Measurements from ENCODE around the gene HMGB3. TPM values are rescaled to one million over a fixed set of nuclear protein-coding genes. Genes with fewer than 3 reads are reported as not detected.

HMGB3 gene
- polyA plus RNA-seq, 3 donors, result 3.0 to 6.4 (median 4.9) TPM

DNA sequence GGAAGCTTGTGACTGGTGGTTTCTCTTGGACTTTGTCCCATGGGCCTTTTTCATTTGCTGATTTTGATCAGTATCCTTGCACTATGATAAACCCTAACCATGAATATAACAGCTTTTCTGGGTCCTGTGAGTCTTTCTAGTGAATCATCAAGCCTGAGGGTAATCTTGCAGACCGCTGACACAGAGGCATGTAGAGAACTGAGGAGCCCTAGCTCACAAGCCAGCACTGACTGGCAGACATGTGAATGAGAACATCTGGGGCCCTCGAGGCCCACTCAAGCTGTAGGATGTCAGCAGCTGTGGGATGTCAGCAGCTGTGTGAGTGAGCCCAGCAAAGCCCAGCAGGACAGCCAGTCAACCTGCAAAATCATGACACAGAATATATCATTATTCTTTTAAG lies 36.7 kb downstream of the HMGB3 start:
- no peak overlapping the region for H2AFZ ChIP-seq (ENCODE audit: insufficient read depth, low read depth, low read length, poor library complexity, severe bottlenecking)
- H3K79me2 ChIP-seq (ENCODE audit: insufficient read depth, low read length), result no peaks in the 10 kb centered on the region
- H4K20me1 ChIP-seq (ENCODE audit: insufficient read depth, low read length), result no peaks in the 10 kb centered on the region
- H3K9ac ChIP-seq (ENCODE audit: insufficient read depth, low read length, poor library complexity, severe bottlenecking), result no peak overlapping the region
- no peaks in the 10 kb centered on the region for H3K9me3 ChIP-seq (replicated peaks in 1 of 2; ENCODE audit: control insufficient read depth in 1 of 2, insufficient read depth in 1 of 2, low read length in 2 of 2)
- H3K4me1 ChIP-seq (ENCODE audit: control insufficient read depth in 1 of 2, insufficient read depth in 2 of 2, low read length in 2 of 2), result no peaks in the 10 kb centered on the region
- TF ChIP-seq, protein P1, sequence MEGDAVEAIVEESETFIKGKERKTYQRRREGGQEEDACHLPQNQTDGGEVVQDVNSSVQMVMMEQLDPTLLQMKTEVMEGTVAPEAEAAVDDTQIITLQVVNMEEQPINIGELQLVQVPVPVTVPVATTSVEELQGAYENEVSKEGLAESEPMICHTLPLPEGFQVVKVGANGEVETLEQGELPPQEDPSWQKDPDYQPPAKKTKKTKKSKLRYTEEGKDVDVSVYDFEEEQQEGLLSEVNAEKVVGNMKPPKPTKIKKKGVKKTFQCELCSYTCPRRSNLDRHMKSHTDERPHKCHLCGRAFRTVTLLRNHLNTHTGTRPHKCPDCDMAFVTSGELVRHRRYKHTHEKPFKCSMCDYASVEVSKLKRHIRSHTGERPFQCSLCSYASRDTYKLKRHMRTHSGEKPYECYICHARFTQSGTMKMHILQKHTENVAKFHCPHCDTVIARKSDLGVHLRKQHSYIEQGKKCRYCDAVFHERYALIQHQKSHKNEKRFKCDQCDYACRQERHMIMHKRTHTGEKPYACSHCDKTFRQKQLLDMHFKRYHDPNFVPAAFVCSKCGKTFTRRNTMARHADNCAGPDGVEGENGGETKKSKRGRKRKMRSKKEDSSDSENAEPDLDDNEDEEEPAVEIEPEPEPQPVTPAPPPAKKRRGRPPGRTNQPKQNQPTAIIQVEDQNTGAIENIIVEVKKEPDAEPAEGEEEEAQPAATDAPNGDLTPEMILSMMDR (IDR thresholded peaks at IDR 0.05), result no peak
- H3K27ac Mint-ChIP-seq, result no peak overlapping the region
- no peak overlapping the region for H3K27ac ChIP-seq (ENCODE audit: low read depth in 1 of 2, low read length in 2 of 2)
- WGBS (ENCODE audit: insufficient coverage), result 100% methylated on average over 1 of the region's 2 CpGs
- H3K4me2 ChIP-seq (replicated peaks; ENCODE audit: extremely low read depth, low read length, poor library complexity, severe bottlenecking), result no peak overlapping the region
- H3K36me3 Mint-ChIP-seq, result no peaks in the 10 kb centered on the region
- H3K27me3 Mint-ChIP-seq (ENCODE audit: low read depth in 3 of 3), result peaks cover 0 to 4% (median 0%) of the 10 kb centered on the region in 3 donors
- no peak overlapping the region for H3K4me3 ChIP-seq (replicated peaks in 1 of 3; ENCODE audit: low read depth in 2 of 3, low read length in 3 of 3)
- intact Hi-C loops (cut with micrococcal nuclease), result no loop called here
- peaks cover 0 to 5% (median 0%) of the 10 kb centered on the region in 7 donors for H3K9me3 Mint-ChIP-seq
- DNase-seq, result no peak
- H3K4me1 Mint-ChIP-seq, result no peaks in the 10 kb centered on the region
- no peaks in the 10 kb centered on the region for H3K27me3 ChIP-seq (ENCODE audit: control insufficient read depth in 2 of 2, insufficient read depth in 2 of 2, low read length in 2 of 2)
- no peaks in the 10 kb centered on the region for H3K36me3 ChIP-seq (replicated peaks in 1 of 2; ENCODE audit: control insufficient read depth in 1 of 2, insufficient read depth in 2 of 2, low read length in 2 of 2)
- no peak overlapping the region for H3K4me3 Mint-ChIP-seq

DNA sequence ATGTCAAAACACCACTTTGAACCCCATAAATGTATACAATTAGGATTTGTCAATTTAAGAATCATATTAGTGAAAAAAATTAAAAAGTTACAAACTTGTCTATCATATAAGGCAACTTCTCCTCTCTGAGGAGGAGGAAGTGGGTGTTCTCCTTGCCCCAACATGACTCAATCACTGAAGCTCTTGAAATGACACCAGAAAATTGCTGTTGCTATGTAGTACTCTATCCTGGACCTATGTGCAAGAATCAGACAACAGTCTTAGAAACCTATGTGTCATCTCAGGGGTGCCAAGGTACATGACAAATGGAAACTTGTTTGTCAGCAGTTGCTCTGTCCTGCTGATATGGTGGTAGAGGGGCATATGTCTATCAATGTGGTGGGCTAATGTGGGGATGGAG lies 47.7 kb downstream of the HMGB3 start:
- TF ChIP-seq, protein P1 (IDR thresholded peaks at IDR 0.05), result no peak
- H3K36me3 Mint-ChIP-seq, result no peaks in the 10 kb centered on the region
- Histone ChIP-seq H3K4me3 (replicated peaks in 1 of 3; ENCODE audit: low read depth in 2 of 3, low read length in 3 of 3) (no peak overlapping the region), H3K27me3 (ENCODE audit: control insufficient read depth in 2 of 2, insufficient read depth in 2 of 2, low read length in 2 of 2) (no peaks in the 10 kb centered on the region), H3K9ac (ENCODE audit: insufficient read depth, low read length, poor library complexity, severe bottlenecking) (no peak overlapping the region), H3K79me2 (ENCODE audit: insufficient read depth, low read length) (no peaks in the 10 kb centered on the region), H3K36me3 (replicated peaks in 1 of 2; ENCODE audit: control insufficient read depth in 1 of 2, insufficient read depth in 2 of 2, low read length in 2 of 2) (no peaks in the 10 kb centered on the region), H4K20me1 (ENCODE audit: insufficient read depth, low read length) (no peaks in the 10 kb centered on the region), H3K4me2 (replicated peaks; ENCODE audit: extremely low read depth, low read length, poor library complexity, severe bottlenecking) (no peak overlapping the region), H3K9me3 (replicated peaks in 1 of 2; ENCODE audit: control insufficient read depth in 1 of 2, insufficient read depth in 1 of 2, low read length in 2 of 2) (no peaks in the 10 kb centered on the region), H3K4me1 (ENCODE audit: control insufficient read depth in 1 of 2, insufficient read depth in 2 of 2, low read length in 2 of 2) (peaks cover 0 to 5% of the 10 kb centered on the region in 2 donors), H2AFZ (ENCODE audit: insufficient read depth, low read depth, low read length, poor library complexity, severe bottlenecking) (no peak overlapping the region), H3K27ac (ENCODE audit: low read depth in 1 of 2, low read length in 2 of 2) (no peak overlapping the region)
- H3K27me3 Mint-ChIP-seq (ENCODE audit: low read depth in 3 of 3), result peaks cover 0 to 2% (median 0%) of the 10 kb centered on the region in 3 donors
- peaks cover 0 to 6% (median 3%) of the 10 kb centered on the region in 7 donors for H3K9me3 Mint-ChIP-seq
- H3K4me3 Mint-ChIP-seq, result no peak overlapping the region
- H3K27ac Mint-ChIP-seq, result peak overlapping the region in 6 of 7 donors; percentile 12 to 84 (median 67)
- peak; percentile 29 to 64 (median 40) for DNase-seq
- intact Hi-C loops (cut with micrococcal nuclease), result loop anchor here in 1 of 2 donors (5.0 kb wide), 1 partner anchor 51 kb away; no protein-coding TSS in a partner anchor
- peaks cover 15% of the 10 kb centered on the region for H3K4me1 Mint-ChIP-seq

Measured in CD14-positive monocyte (primary cell).